Stimulated activated CD4-positive, alpha-beta T cell treated with anti-CD3 and anti-CD28 coated beads, Interleukin-2, amount 100 ng/mL, for 24 hours (primary cell): Measurements from ENCODE around the gene TUBAL3.
"Not testable (repeated sequence)": the region's sequence is repeated elsewhere in the genome, so short reads cannot be mapped to it uniquely, and the experiment has no call there.

Experiments used
- DNase-seq, 2 donors: peaks; one replicate each; pipeline ENCODE4 v3.0.0-alpha.2; 2020

TUBAL3 gene

GRCh38 chr10:5419466-5420094 lies 15.0 kb upstream of the TUBAL3 start:
- DNase-seq = no peak

- no peak for DNase-seq
These were observed 14.0 kb upstream of the TUBAL3 start for GRCh38 chr10:5418584-5418983.

- no peak for DNase-seq
These were observed 12.4 kb upstream of the TUBAL3 start for GRCh38 chr10:5416981-5417380.

GRCh38 chr10:5413012-5413938 lies 8.6 kb upstream of the TUBAL3 start:
- no peak for DNase-seq

GRCh38 chr10:5412277-5412941 lies 7.8 kb upstream of the TUBAL3 start, which contains the start of gene NET1:
Gene NET1, plus strand, starts transcription at chr10:5412557. Its CDS starts 136 bp downstream, at chr10:5412693.
- peak; percentile 72 to 82 for DNase-seq

- DNase-seq = no peak
These were observed 7.3 kb upstream of the TUBAL3 start for GRCh38 chr10:5411941-5412276.

GRCh38 chr10:5410787-5411186 lies 6.2 kb upstream of the TUBAL3 start:
- DNase-seq = not testable (repeated sequence)

- DNase-seq = no peak
These were observed 2.3 kb upstream of the TUBAL3 start for GRCh38 chr10:5406918-5407317.

GRCh38 chr10:5402798-5403197 lies 1.8 kb downstream of the TUBAL3 start:
- DNase-seq = no peak

- DNase-seq = no peak
These were observed 4.0 kb downstream of the TUBAL3 start for GRCh38 chr10:5400468-5401240.

GRCh38 chr10:5399332-5399731 lies 5.3 kb downstream of the TUBAL3 start:
- no peak for DNase-seq

- no peak for DNase-seq
These were observed 7.9 kb downstream of the TUBAL3 start for GRCh38 chr10:5396556-5397300.

GRCh38 chr10:5395168-5395567 lies 9.5 kb downstream of the TUBAL3 start:
- DNase-seq = no peak

- DNase-seq = no peak
These were observed 11.1 kb downstream of the TUBAL3 start for GRCh38 chr10:5393529-5393928.

- DNase-seq = no peak
These were observed 12.8 kb downstream of the TUBAL3 start for GRCh38 chr10:5391790-5392189.

GRCh38 chr10:5390607-5391205 lies 13.9 kb downstream of the TUBAL3 start:
- DNase-seq = no peak

GRCh38 chr10:5387169-5387568 lies 17.5 kb downstream of the TUBAL3 start:
- no peak for DNase-seq

- DNase-seq = no peak
These were observed 19.4 kb downstream of the TUBAL3 start for GRCh38 chr10:5385224-5385623.

GRCh38 chr10:5381187-5381586 lies 23.4 kb downstream of the TUBAL3 start:
- DNase-seq = no peak

- not testable (repeated sequence) for DNase-seq
These were observed 24.2 kb downstream of the TUBAL3 start for GRCh38 chr10:5380395-5380794.

GRCh38 chr10:5379202-5379601 lies 25.4 kb downstream of the TUBAL3 start:
- not testable (repeated sequence) for DNase-seq

- DNase-seq = no peak
These were observed 28.2 kb downstream of the TUBAL3 start for GRCh38 chr10:5376450-5376849.
